GM18502 (cell line): Measurements from ENCODE around the gene CINP.

Source experiments
- ATAC-seq: cut with Tn5 transposase; IDR thresholded peaks from one replicate; pipeline ENCODE4 v1.9.1; 2021; ENCODE audit warnings: mild to moderate bottlenecking; ENCODE audit not compliant: unreplicated experiment, poor library complexity

The CINP gene

DNA sequence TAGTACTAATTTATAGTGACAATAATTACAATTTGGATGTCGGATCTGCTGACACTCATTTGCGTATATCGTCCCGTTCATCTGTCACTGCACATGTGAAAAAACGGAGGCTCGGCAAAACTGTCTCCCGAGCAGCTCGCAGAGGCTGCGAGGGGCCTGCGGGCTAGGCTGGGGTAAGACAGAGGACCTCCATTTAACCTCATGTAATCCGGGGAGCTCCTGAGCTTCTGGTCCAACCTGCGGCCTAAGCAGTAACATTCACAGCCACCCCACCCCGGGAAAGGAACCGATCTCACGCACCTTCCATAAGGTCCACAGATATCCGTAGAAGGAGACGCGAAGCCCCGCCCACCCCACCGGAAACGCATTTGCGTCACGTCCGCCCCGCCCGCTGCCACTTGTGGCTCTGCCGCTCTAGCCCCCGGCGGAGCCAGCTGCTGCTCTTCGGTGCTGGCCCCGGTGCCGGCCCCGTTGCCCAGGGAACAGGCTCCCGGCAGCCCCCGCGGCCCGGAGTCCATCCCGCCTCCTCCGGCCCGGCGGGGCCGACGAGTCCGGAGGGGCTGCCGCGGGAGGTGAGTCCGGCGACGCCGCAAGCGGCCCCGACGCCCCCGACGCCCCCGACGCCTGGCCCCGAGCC, at the start of gene CINP, which contains the start of gene TECPR2:
TSS of gene CINP (minus strand) at position 346 of the 637 bp plus-strand sequence. CDS start at position 307, 39 bp downstream.
TSS of gene TECPR2 (plus strand) at position 397 of the 637 bp plus-strand sequence. CDS start 13,781 bp downstream, outside the sequence.
- ATAC-seq, result peak; percentile 89

DNA sequence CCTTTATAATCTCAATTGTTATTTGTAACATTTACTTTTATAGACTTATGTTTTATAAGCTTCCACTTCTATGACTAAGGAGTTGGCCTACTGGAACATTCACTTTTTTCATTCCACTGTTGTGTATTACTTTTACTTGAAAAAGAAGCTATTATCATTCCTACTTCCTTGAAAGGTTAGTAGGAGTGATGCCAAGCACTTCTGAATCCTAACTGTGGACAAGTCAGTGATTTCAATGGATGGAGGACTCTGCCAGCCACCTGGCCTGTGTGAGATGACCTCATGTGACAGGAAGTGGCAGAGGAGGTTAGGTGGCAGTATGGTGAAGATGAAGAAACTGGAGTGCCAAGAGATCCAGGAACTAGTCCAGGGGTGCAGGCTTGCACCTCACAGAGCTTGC, 46.0 kb upstream of the CINP start:
- ATAC-seq, result no peak

DNA sequence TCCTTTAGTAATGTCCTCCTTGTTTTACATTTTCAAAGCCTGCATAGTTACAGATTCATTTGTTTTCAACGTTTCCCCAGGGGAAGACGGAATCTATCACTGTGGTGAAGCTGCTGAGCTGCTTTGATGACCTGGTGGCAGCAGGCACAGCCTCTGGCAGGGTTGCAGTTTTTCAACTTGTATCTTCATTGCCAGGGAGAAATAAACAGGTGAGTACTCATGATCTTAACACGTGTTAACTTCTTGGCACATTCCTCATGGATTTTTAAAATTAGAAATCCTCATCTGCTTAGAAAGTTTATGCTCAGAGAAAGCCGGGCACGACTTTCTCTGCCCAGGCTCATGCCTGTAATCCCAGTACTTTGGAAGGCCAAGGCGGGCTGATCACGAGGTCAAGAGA, 44.6 kb upstream of the CINP start:
- ATAC-seq, result no peak

DNA sequence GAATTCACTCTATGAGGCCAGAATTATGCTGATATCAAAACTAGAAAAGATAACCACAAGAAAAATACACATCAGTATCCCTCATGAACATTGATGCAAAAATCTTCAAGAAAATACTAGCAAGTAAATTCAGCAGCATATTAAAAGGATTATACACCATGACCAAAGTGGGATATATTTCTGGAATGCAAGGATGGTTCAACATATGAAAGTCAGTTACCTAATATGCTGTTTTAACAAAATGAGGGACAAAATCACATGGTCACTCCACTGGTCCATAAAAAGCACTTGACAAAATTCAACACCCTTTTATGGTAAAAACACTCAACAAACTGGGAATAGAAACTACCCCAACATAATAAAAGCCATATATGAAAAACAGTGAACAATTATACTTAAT, 40.3 kb upstream of the CINP start:
- no peak for ATAC-seq

DNA sequence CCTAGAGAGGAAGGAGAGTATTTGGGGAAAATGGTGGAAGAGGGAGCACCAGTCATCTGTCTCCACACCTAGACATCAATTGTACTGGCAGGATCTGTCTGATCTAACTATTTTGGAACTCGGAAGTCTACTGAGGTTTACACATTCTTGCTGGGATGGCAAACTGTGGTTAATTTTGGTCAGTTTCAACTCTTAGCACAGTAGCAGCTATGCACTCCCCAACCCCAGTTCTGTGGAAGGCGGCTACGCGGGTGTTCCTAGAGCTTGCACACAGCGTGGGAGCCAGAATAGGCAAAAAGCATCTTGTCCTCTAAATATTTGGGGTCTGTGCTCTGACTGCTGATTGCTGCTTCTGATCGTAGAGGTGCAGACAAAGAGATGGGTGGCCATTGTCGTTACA, 33.8 kb upstream of the CINP start:
- ATAC-seq, result no peak

DNA sequence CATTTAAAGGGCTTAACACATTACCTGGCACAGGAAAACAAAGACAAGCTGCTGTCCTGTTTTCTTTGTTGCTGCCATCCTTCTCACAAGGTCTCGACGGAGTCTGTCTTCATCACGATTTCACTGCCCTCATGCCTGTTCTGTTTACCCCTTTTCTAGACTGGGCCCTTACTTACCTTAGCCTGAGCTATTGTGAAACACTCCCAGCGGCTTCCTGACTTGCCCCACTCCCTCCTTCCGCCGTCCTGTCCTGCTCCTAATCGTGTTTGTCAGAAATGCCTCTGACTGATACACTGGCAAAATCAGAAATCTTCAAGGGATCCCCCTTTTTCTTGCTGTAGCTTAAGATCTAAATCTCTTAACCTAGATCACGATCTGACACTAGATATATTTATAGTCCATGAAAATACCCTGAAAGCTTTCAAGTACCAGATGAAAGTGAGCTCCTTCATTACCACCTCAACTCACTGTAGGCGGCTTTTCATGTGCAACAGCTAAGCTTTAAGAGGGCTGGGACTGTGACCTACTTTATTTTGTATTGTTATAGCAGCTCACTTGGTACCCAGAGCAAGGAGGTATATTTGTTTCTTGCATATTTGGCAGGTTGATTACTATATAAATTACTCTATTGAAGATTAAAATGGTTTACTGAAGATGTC, 32.2 kb upstream of the CINP start:
- no peak for ATAC-seq

DNA sequence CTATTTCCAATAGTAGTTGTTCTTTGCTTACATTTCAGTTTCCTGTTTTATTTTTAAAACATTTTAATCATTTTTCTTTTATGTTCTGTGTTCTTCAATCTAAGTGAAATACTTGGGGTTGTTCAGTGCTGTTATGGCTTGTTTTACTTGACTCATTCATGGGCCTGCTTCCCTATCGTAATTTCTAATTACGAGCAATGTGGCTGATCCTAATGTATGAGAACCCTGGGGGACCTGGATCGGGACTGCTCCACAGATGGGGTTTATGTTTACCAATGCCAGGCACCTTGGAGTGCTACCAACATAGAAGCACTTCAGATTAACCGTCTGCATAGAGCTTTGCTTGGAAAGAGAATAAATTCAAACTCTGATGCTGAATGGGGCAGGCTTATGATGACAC, 29.8 kb upstream of the CINP start:
- ATAC-seq, result no peak

DNA sequence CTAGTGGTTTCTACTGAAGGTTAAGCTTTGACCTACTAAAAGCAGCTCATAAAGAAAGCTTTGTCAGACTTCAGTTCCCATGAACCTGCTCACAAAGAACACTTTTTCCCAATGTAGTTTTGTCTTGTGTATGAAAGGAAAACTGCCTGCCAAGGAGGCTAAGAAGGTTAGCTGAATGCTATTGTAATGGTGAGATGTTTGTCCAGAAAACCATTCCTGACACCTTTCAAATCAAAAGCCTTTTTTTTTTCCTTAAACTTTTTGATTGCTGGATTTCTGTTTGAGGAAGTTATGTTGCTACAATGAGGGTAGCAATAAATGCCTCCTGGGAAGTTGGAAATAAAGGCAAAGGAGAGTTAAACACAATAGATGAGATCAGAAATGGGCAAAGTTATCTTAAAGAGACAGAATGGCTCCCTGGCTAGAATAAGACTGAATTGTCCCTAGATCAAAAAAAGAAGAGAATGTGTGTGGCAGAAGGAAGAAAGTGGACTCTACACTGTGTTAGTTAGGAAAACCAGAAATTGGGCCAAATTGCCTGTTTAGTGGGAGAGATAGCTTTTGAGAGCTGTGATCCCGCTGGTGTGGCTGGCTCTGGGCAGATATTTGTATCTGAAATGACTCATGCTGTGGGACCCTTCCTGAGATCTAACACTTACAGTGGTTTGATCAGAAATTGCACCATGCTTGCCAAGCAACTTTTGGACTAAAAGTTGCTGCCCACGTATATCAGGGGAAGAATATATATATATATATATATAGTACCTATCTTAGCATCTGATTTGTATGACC, 27.6 kb upstream of the CINP start:
- ATAC-seq, result no peak

DNA sequence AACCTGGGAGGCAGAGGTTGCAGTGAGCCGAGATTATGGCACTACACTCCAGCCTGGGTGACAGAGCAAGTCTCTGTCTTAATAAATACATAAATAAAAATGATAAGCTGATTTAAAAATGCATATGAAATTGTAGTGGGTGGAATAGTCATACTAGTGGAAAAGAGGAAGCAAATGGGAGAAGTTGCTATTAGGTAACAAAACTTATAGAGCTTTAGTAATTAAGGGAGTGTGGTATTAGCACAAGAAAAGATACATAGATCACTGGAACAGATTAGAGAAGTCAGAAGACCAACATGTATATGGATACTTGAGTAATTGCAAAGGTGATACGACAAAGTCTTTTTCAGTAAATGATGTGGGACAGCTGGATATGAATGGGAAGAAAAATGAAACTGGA, 26.6 kb upstream of the CINP start:
- no peak for ATAC-seq

DNA sequence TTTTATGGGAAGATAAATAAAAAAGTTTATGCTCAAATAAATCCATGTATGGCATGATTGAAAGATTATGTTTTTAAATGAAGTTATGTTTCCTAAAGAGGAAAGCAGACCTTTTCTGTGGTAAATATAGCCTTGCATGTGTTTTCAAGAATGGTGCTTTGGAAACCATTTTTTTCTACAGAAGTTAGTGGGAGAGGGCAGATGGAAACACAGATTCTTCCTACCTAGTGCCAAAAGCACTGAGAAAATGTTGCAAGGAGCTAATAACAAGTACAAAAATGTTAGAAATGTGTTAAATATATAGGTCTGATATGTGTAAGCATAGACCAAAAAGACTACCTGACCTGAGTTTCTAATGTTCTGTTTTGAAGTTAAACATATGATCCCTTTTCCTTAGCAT, 24.4 kb upstream of the CINP start:
- no peak for ATAC-seq

DNA sequence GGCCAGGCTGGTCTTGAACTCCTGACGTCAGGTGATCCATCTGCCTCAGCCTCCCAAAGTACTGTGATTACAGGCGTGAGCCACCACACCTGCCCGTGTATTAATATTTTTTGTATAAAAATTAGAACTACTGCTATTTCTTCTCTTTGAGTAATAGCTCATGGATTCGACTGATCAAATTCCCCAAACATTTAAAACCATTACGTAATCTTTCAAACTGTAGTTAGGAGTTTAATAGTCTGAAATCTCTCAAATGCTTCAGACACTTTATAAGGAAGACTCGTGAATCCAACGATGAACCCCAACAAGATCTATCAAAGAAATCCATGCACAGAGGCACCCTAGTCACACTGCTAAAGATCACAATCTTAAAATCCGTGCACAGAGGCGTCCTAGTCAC, 16.1 kb upstream of the CINP start:
- no peak for ATAC-seq

DNA sequence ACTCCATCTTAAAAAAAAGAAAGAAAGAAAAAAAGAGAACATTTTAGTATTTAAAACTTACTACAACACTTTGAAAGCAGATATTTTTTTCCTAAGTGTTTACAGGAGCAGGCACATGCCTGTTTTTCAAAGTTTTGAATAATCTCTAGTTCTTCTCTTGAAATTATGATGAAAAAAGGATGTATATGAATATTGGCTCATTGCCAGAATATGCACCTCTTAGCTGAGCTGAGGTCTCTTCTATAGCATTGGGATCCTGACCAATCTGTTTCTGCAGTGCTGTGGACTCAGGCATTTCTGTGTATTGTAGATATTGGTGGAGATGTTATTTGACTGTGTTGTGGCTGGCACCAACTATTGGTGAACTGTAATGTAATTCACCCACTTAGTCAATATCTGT, 15.0 kb upstream of the CINP start:
- no peak for ATAC-seq

DNA sequence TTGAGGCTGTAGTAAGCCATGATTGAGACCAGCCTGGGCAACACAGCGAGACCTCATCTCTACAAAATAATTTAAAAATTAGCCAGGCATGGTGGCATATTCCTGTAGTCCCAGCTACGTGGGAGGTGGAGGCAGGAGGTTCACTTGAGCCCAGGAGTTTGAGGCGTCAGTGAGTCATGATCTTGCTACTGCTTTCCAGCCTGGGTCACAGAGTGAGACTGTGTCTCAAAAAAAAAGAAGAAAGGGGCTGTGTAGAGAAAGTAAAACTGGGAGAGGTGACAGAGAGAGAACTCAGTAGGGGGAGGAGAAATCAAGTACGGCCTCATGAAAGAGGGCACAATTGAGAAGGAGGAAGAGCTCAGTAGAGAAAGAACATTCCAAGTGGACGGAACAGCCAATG, 12.4 kb upstream of the CINP start:
- ATAC-seq, result no peak

DNA sequence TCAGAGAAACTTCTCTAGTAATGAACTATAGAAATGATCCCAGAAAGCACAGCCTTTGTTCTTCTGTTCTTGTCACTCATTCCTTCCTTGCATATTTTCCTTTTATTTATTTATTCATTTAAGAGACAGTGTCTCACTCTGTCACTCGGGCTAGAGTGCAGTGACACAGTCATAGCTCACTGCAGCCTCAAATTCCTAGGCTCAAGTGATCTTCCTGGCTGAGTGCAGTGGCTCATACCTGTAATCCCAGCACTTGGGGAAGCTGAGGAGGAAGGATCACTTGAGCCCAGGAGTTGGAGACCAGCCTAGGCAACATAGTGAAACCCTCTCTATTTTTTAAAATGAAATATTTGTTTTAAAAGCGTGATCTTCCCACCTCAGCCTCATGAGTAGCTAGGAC, 11.6 kb upstream of the CINP start:
- ATAC-seq, result no peak

DNA sequence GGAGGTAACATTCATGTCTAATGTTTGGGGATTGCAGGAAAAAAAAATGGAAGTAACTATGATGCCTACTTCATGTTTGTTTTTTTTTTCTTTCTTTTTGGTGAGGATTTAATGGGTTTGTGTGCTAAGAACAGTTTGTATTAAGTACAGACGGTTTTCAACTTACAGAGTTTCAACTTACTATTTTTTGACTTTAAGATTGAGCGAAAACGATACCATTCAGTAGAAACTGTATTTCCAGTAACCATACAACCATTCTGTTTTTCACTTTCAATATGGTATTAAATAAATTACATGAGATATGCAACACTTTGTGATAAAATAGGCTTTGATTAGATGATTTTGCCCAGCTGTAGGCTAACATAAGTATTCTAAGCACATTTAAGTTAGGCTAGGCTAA, 10.4 kb upstream of the CINP start:
- ATAC-seq, result no peak

DNA sequence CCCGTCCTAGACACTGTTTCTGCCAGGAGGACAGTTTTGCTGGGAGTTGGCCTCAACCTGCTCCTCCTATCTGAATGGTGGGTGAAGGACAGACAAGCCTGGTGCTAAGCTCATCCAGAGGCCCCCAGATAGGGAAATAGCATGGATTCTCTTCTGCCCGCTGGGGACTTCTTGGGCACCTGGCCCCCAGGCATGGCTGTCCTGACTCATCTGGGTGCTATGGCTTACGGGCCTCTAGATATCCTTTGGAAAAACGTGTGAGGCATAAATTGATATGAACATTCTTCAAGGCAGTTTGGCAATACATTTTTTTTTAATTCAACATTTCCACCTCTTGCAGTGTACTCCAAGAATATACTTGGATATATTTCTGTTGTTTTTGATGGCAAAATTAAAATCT, 8.7 kb upstream of the CINP start:
- ATAC-seq, result no peak

DNA sequence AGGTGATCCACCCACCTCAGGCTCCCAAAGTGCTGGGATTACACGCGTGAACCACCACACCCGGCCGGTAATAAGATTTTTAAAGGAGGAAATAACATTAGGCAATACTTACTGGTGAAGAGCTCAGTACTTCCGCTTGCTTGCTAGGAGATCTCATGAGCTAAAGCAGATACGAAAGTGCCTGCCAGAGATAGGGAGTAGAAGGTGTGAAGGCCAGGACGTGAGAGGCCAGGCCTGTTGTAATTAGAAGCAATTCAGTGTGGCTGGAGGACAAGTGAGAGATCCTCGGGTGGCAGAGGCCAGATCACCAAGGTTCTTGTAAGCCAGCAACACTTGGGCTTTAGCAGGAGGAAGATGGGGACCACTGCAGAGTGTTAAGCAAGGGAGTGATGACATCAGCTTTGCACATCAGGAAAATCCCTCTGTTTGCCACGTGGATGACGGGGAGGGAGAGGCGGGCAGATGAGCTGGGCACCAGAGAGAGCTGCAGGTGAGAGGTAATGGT, 7.7 kb upstream of the CINP start:
- no peak for ATAC-seq

DNA sequence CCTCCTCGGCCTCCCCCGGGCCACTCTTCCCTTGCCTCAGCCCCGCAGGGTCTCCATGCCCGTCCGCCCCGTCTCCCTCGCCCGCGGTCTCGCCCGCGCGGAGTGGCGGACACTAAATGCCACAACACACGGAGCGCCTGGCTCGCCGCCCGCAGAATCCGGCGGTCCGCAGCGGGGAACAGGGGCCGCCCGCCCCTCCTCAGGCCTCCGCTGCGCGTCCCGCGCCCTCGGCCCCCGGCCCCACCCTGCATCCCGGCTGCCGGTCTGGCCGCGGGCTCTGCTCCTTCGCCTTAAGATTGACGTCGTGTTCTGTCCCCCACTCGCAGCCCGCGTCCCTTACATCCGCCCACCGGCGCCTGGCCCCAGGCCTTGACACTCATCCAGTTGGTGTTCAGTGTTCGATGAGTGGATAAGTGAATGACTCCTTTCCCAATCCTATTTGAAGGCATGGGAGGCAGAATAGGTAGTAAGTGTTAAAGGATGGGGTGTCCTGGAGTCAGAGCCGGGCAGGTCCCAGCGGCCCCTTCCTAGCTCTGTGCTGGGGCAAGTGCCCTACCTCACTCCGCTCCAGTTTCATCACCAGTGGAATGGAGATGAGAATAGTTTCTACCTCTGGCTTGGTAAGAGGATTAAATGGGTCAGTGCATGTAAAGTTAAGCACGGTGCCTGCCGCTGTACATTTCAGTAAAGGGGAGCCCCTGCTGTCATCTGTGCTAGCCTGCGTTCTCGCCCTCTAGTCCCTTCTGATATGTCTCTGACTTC, 673 bp upstream of the CINP start:
- peak; percentile 35 for ATAC-seq

DNA sequence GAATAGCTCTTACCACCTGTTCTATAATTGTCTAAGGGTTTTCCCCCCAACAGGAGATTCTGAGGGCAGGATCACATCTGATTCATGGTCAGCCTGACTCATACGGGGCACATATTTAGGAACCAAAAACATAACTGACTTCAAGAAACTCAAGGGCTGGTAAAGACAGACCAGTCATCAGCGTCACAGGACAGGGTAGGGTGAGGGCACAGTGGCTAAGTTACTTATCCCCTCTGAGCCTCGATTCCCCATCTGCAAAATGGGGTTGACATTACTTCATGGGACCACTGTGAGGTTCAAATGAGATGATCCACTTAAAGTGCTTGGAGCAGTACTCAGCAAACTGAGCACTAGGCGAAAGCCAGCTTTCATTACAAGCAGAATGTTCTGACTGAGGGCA, 606 bp downstream of the CINP start:
- ATAC-seq, result peak; percentile 56

DNA sequence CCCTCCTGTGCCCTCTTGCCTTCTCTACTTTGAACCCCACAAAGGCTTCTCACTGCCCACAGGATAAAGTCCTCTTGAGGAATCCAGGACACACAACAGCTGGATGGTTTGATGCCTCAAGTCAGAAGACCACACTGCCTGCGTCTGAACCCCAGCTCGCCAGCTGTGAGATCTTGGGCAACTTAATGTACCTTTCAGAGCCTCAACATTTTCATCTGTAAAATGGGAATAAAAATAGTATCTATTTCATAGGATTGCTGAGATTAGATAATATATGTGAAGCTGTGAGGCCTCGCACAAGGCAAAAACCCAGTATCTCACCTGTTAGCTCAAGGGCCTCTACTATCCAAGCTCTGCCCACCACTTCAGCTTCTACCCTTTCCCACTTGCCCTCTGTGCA, 2.3 kb downstream of the CINP start:
- no peak for ATAC-seq

DNA sequence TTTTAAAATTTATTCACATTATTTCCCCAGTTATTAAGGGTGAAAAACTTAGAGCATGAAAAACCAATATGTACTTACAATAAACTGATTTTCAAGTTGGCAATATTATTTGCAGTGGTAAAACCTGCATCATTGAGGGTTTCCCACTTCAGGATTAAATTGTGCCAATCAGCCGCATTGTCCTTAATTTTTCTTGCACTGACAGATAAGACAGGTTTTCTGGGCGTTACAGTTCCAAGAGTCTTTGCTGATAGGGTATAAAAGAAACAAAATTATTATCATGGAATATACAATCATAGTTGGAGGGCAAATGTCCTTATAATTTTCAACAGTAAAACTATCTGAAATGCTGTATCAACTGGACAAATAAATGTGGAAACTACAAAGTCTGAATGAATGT, 3.3 kb downstream of the CINP start:
- no peak for ATAC-seq
